ENCODE measurements around the gene APOA5.
"Not testable (repeated sequence)": the region's sequence is repeated elsewhere in the genome, so short reads cannot be mapped to it uniquely, and the experiment has no call there.

The APOA5 gene

GRCh38 chr11:116776522-116776984 lies 15.1 kb downstream of the APOA5 start:
- in situ Hi-C loops (cut with HindIII; ENCODE audit: low sequenced_read_pairs) = no loop called here

- in situ Hi-C loops (cut with HindIII; ENCODE audit: low sequenced_read_pairs) = no loop called here
Measured at GRCh38 chr11:116775975-116776374, 15.7 kb downstream of the APOA5 start.

GRCh38 chr11:116774661-116775060 lies 17.0 kb downstream of the APOA5 start:
- in situ Hi-C loops (cut with HindIII; ENCODE audit: low sequenced_read_pairs) = no loop called here

GRCh38 chr11:116773203-116774097 lies 18.2 kb downstream of the APOA5 start:
- in situ Hi-C loops (cut with HindIII; ENCODE audit: low sequenced_read_pairs) = no loop called here

GRCh38 chr11:116772443-116773202 lies 19.1 kb downstream of the APOA5 start, which contains the start of gene BUD13:
Gene BUD13 (minus strand): TSS chr11:116772987. CDS start chr11:116772964, 23 bp downstream.
- in situ Hi-C loops (cut with HindIII; ENCODE audit: low sequenced_read_pairs) = no loop called here

- in situ Hi-C loops (cut with HindIII; ENCODE audit: low sequenced_read_pairs) = no loop called here
Measured at GRCh38 chr11:116771935-116772334, 19.7 kb downstream of the APOA5 start.

- in situ Hi-C loops (cut with HindIII; ENCODE audit: low sequenced_read_pairs) = no loop called here
Measured at GRCh38 chr11:116762132-116762531, 29.5 kb downstream of the APOA5 start.

GRCh38 chr11:116756044-116756443 lies 35.6 kb downstream of the APOA5 start:
- in situ Hi-C loops (cut with HindIII; ENCODE audit: low sequenced_read_pairs) = not testable (repeated sequence)

- in situ Hi-C loops (cut with HindIII; ENCODE audit: low sequenced_read_pairs) = no loop called here
Measured at GRCh38 chr11:116750070-116750718, 41.5 kb downstream of the APOA5 start.

- in situ Hi-C loops (cut with HindIII; ENCODE audit: low sequenced_read_pairs) = no loop called here
Measured at GRCh38 chr11:116742104-116742503, 49.6 kb downstream of the APOA5 start.

GRCh38 chr11:116740741-116741140 lies 50.9 kb downstream of the APOA5 start:
- in situ Hi-C loops (cut with HindIII; ENCODE audit: low sequenced_read_pairs) = no loop called here
